IPS-18a (cell line): ENCODE results near the gene PSG4.
"Not testable (repeated sequence)": the region's sequence is repeated elsewhere in the genome, so short reads cannot be mapped to it uniquely, and the experiment has no call there.

Experiments used
- H3K27ac ChIP-seq: one replicate; pipeline ENCODE4 v1.5.1; 2013; ENCODE audit warnings: low read length
- H3K27me3 ChIP-seq: one replicate; pipeline ENCODE4 v1.6.1; 2013; ENCODE audit warnings: mild to moderate bottlenecking, low read length; ENCODE audit not compliant: control insufficient read depth, insufficient read depth
- H3K36me3 ChIP-seq: one replicate; pipeline ENCODE4 v1.6.1; 2013; ENCODE audit warnings: low read depth, low read length; ENCODE audit not compliant: control insufficient read depth
- H3K4me1 ChIP-seq: one replicate; pipeline ENCODE4 v1.6.1; 2013; ENCODE audit warnings: low read depth, low read length; ENCODE audit not compliant: control insufficient read depth
- H3K4me3 ChIP-seq: one replicate; pipeline ENCODE4 v1.5.1; 2013; ENCODE audit warnings: low read length
- H3K9ac ChIP-seq: one replicate; pipeline ENCODE4 v1.6.1; 2013; ENCODE audit warnings: mild to moderate bottlenecking, low read length, moderate library complexity
- H3K9me3 ChIP-seq: one replicate; pipeline ENCODE4 v1.6.1; 2013; ENCODE audit warnings: low read depth, low read length; ENCODE audit not compliant: control insufficient read depth

PSG4 gene

DNA sequence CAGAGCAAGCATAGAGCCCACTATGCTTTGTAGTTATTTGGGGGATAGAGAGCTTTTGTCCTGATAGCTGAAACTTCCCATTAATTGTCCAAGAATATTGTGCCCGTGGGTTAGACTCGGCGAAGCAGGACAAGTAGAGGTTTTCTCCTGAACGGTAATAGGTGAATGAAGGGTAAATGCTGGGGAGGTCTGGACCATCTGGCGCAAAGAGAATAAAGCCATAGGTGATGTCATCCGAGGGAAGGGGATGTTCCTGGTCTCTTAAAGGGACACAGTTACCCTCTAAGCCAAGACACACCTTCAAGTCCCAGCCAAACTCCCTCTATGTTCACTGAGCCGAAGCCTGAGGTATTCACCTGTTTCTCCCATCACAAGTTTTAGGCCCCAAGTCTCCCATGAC is 11.0 kb downstream of the PSG4 start:
- H3K9me3 ChIP-seq, H3K27me3 ChIP-seq, H3K9ac ChIP-seq, H3K36me3 ChIP-seq, H3K4me1 ChIP-seq, H3K4me3 ChIP-seq, H3K27ac ChIP-seq: not testable (repeated sequence)

DNA sequence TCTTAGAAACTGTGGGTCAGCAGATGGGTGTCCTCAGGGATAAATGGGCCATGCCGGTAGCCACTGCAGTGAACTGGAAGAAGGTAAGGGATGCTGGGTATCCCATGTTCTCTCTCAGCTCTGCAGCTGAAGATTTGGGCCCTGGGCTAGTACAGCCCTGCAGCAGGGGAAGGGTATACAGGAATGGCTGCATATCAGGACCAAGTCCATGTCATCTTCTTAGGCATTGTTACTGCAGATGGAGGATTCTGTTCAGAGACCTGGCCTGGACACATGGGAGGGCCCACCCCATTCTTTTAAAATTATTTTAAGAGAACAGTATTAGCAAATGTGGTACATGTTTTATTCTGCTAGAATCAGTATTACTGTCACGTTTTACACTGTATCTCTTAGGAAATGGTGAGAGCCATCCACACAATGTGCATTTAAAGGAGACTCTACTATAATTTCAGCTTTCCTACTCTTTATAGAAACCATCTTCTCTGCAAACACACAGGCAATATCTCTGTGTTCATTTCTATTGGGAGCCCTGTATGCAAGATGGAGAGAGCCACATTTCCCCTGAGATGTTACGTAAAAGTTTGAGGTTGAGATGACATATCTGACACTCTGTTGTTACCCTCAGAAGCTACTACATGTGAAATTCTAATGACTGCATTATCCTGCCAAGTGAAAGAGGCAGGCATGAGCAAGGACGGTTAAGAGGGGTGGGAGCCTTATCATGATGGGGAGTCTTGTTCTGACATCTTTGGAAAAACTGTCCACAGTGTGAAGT is 12.9 kb downstream of the PSG4 start:
- H3K27ac ChIP-seq, H3K9me3 ChIP-seq, H3K4me3 ChIP-seq, H3K4me1 ChIP-seq, H3K9ac ChIP-seq, H3K36me3 ChIP-seq, H3K27me3 ChIP-seq: not testable (repeated sequence)

DNA sequence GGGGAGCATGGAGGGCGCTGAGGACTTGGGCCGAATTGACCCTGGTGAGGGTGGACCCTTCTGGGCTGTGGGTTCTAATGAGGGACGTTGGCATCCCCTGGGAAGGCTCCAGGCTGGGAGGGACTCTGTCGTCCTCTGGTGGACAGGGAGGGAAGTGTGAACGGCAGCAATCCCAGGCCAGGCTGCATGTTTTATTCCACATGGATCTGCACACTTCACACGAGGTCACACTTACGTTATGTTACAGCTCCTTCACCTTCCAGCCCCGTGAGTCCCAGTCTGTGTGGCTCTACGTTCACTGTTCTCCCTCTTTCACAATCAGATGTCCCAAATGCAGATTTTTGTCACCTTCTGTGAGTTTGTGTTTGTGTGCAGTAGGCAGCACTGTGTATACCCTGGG is 17.3 kb downstream of the PSG4 start:
- not testable (repeated sequence) for H3K27ac ChIP-seq, H3K4me1 ChIP-seq

DNA sequence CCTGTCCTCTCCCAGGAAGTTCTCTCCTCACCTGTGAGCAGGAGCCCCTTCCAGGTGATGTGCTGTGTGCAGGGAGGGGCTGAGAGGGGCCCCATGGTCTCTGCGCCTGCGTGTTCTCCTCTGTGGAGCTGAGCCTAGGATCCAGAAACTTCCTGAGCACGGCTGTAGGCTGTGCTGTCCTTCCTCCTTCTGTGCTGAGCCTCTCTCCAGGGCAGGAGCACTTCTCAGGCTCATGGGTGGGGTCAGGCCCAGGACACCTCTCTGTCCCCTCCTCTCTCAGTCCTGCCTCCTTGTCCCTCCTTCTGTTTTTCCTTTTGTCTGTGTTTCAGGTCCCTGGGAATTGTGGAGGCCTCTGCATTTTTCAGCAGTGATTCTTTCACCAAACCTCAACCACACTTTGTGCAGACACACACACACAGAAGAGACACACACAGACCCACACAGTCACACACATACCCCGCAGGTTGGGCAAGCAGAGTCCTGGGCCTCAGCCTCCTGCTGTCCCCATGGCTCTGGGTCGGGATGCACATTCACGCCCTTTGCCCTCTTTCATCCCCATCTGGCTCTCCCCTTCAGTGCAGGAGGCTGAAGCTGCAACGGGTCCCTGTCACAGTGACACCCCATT is 19.0 kb downstream of the PSG4 start, which contains the start of gene PSG5:
Gene PSG5, minus strand, starts transcription at position 226 of the 625 bp plus-strand sequence. Its CDS starts 131 bp downstream, at position 95.
- H3K9me3 ChIP-seq, H3K4me1 ChIP-seq, H3K9ac ChIP-seq, H3K36me3 ChIP-seq, H3K4me3 ChIP-seq, H3K27me3 ChIP-seq, H3K27ac ChIP-seq: not testable (repeated sequence)

More for the DNA sequence above, 17.3 kb downstream of the PSG4 start:
- H3K27me3 ChIP-seq, H3K36me3 ChIP-seq, H3K9ac ChIP-seq, H3K4me3 ChIP-seq, H3K9me3 ChIP-seq: not testable (repeated sequence)

DNA sequence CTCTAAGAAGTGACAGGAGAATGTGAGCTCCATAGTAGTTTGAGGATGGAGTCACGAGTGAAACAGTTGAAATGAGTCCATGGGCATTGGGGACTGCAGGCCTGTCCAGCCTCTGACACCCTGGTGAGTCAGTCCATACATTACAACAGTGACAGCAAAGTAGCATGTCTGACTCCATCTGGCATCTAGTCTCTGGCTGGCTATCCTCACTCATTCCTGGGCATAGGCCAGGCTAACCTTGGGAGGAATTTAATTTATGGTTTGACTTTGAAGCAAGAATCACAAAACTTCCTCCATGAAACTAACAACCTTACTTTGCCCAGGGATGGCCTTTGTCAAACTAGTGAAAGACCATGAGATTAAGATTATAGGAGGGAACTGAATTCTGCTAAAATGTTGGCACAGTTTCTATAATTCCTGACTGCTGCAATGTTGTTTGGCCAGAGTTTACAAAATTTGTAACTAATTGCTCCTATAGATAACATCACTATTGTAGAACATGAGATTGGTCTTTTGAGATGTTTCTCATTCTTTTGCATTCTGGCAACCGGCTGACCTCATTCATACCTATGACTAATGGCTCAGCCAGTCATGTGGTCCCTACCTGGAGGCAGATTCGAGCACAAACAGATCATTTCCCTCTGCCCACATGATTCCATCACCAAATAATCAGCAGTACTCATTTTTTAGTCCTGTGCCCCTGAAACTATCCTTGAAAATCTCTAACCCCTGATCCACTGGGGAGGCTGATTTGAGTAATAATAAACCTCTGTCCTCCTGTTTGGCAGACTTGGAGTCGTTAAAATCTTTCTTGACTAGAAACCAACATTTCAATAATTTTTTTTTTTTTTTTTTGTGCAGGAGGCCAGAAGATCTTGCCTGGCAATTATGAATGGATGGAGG is 23.3 kb downstream of the PSG4 start:
- not testable (repeated sequence) for H3K9ac ChIP-seq, H3K27me3 ChIP-seq, H3K4me1 ChIP-seq, H3K27ac ChIP-seq, H3K4me3 ChIP-seq, H3K9me3 ChIP-seq, H3K36me3 ChIP-seq

DNA sequence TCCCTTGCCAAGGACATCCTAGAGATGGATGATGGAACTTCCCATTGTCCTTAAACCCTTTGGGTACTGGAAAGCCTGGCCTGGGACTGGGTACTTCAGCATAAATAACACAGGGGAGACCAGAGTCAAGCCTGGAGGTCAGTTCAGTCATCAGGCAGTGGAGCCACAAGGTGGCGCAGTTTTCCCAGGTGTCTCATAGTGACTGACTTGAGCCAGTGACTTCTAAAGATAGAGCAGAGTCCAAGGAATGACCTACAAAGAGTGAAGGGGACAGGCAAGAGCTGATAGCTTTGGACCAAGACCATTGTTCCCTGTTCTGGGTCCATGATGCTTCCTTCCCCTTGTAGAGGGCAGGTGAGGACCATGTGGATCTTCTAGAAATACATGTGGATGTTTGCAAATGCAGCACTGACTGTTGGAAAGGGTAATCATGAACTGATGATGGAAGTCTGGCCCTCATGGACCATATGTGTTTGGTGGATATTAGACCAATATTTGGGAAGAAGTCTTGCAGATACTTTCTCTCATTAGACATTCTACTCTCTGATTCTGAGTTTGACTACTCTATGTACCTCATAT is 25.8 kb downstream of the PSG4 start:
- H3K36me3 ChIP-seq, H3K27me3 ChIP-seq, H3K9me3 ChIP-seq, H3K4me3 ChIP-seq, H3K4me1 ChIP-seq, H3K9ac ChIP-seq, H3K27ac ChIP-seq: not testable (repeated sequence)

DNA sequence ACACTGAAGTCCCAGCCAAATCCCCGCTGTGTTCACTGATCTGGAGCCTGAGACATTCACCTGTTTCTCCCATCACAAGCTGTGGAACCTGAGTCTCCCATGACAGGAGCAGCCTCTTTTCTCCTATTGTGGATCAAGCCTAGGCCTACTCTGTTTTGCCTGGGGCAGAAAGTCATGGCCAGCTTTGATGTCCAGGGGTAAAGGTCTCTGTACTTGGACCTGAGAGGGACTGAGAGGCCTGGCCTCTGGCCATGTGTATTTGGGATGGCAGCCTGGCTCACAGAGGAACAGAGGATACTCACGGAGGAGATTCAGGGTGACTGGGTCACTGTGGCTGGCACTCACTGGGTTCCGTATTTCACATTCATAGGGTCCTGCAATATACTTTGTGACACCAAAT is 26.9 kb downstream of the PSG4 start:
- not testable (repeated sequence) for H3K36me3 ChIP-seq

DNA sequence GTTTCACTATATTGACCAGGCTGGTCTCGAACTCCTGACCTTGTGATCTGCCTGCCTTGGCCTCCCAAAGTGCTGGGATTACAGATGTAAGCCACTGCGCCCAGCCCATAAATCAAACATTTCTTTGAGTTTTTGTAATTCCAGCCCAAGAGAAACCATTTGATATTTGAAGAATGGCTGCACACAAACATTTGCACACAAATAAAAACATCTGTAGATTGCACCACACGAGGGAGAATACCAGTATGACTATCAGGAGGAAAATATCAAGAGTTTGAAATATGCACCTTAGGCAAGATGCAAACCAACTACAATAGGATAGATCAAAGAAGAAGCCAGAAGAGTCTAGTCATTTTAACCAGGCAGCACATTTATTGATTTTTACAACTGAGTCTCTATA is 39.5 kb downstream of the PSG4 start:
- not testable (repeated sequence) for H3K9ac ChIP-seq, H3K27me3 ChIP-seq, H3K4me3 ChIP-seq, H3K36me3 ChIP-seq, H3K9me3 ChIP-seq, H3K27ac ChIP-seq, H3K4me1 ChIP-seq

More for the DNA sequence above, 26.9 kb downstream of the PSG4 start:
- H3K9me3 ChIP-seq, H3K27me3 ChIP-seq, H3K27ac ChIP-seq, H3K4me3 ChIP-seq, H3K4me1 ChIP-seq, H3K9ac ChIP-seq: not testable (repeated sequence)

DNA sequence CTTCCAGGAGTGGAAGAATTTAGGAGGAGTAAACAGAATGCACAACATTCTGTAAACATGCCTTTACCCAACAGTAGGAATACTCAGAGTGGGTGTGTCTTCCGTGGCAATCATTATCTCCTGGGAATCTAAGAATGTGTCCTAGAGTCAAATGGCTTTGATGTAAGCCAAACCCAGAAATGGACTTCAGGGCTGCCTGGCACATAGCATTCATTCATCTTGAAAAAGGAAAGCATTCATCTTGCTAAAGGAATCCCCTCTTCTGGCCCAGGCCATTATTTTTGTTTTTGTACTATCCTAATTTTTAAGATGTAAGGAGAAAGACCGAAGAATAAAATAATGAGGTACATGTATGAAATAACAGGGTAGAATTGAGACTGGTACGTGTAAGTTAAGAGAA is 42.3 kb downstream of the PSG4 start:
- not testable (repeated sequence) for H3K36me3 ChIP-seq, H3K4me1 ChIP-seq, H3K27me3 ChIP-seq, H3K27ac ChIP-seq, H3K9me3 ChIP-seq, H3K4me3 ChIP-seq, H3K9ac ChIP-seq

DNA sequence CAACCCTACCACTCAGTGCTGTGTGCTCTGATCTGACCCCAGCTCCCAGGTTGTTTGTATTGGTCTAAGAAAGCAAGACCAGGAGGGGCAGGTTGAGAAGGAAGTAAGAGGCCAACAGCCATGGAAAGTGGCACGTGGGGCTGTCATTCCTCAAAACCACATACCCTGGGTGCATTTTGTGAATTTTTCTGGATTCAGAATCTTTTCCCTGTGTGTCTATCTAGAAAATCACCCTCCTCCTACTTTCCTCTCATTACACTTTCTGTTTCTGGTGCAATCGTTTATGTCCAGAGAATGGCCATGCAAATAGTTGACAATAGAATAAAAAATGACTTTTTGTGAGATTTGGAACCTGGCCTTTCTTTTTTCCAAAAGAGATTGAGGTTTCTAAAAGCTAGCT is 43.2 kb downstream of the PSG4 start:
- not testable (repeated sequence) for H3K9ac ChIP-seq, H3K36me3 ChIP-seq, H3K9me3 ChIP-seq, H3K27ac ChIP-seq, H3K4me3 ChIP-seq, H3K27me3 ChIP-seq, H3K4me1 ChIP-seq

DNA sequence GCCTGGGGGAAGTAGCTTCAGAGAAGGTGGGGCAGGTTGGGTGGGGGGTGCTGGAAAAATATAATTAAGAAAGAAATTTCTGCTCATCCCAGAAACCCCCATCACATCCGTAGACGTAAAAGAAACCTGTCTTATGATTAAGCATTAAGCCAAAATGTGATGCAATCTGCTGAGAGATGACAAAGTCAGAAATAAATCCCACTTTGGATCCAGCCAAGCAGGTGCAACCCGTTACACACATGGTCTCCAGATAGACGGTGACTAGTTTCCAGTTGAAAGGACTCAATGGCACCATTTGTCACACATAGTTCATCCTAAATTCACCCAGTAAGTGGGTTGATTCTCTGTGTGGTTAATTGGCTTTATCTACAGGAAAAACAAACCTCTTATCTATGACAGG is 53.2 kb downstream of the PSG4 start:
- Histone ChIP-seq H3K36me3 (no peaks in the 10 kb centered on the region), H3K9ac (no peak overlapping the region), H3K9me3 (peaks cover 11% of the 10 kb centered on the region), H3K4me1 (no peaks in the 10 kb centered on the region), H3K27me3 (no peaks in the 10 kb centered on the region), H3K27ac (no peak overlapping the region), H3K4me3 (no peak overlapping the region)
